SIG-M5 (cell line): ENCODE measurements around the gene RASSF3.
"Not testable (repeated sequence)": the region's sequence is repeated elsewhere in the genome, so short reads cannot be mapped to it uniquely, and the experiment has no call there.

Experiments
- DNase-seq: peaks from one replicate; lab custom pipeline; 2025; lab: John Stamatoyannopoulos, UW

Gene RASSF3

DNA sequence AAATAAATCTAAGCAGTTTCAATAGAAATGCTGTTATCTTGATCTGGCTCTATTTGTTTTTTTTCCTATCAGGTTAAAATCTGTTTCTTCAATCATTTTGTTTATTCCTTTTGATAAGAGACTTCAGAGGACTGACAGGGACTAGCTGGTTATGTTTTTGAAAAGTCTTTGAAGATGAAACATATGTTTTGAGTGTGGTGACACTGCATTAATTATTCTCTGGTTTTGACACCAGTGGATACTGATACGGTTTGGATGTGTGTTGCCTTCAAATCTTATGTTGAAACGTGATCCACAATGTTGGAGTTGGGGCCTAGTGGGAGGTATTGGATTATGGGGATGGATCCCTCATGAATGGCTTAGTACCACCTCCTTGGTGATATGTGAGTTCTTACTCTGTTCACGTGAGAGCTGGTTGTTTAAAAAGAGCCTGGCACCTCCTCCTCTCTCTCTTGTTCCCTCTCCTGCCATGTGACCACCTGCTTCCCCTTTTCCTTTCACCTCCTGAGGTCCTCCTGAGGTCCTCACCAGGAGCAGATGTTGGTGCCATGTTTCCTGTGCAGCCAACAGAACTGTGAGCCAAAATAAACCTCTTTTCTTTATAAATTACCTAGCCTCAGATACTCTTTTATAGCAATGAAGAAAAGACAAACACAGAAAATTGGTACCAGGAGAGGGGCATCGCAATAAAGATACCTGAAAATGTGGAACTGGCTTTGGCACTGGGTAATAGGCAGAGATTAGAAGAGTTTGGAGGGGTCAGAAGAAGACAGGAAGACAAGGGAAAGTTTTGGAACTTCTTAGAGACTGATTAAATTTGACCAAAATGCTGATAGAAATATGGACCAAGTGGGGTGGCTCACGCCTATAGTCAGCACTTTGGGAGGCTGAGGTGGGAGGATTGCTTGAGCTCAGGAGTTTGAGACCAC is 23.0 kb downstream of the RASSF3 start:
- DNase-seq = no peak

DNA sequence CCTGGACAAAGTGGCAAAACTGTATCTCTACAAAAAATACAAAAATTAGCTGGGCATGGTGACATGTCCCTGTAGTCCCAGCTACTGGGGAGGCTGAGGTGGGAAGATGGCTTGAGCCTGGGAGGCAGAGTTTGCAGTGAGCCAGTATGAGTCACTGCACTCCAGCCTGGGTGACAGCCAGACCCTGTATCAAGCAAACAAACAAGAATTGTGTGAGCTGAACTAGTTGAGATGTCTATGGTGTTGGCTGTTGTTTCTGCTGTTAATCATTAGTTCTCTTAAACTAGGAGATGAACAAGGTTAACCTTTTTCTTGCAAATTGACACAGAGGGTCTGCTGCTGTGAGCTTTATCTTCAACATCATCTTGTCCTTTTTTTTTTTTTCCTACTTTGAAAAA is 23.6 kb downstream of the RASSF3 start:
- no peak for DNase-seq

DNA sequence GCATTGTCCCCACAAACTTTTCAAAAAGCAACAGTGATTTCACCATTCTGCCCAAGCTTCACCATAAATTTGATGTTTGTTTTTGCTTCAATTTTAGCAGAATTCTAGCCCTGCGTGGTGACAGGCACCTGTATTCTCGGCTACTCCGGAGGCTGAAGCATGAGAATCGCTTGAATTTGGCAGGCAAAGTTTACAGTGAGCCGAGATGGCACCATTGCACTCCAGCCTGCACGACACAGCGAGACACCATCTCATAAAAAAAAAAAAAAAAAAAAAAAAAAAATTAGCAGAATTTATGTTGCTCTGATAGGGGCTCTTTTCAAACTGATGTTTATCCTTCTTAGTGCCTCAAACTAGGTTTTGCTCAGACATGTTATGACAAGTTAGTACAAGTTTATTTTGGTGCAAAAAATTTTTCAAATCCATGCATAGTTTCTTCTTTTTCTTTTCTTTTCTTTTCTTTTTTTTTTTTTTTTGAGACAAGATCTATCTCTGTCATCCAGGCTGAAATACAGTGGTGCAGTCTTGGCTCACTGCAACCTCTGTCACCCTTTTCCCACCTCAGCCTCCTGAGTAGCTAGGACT is 24.3 kb downstream of the RASSF3 start:
- DNase-seq = no peak

DNA sequence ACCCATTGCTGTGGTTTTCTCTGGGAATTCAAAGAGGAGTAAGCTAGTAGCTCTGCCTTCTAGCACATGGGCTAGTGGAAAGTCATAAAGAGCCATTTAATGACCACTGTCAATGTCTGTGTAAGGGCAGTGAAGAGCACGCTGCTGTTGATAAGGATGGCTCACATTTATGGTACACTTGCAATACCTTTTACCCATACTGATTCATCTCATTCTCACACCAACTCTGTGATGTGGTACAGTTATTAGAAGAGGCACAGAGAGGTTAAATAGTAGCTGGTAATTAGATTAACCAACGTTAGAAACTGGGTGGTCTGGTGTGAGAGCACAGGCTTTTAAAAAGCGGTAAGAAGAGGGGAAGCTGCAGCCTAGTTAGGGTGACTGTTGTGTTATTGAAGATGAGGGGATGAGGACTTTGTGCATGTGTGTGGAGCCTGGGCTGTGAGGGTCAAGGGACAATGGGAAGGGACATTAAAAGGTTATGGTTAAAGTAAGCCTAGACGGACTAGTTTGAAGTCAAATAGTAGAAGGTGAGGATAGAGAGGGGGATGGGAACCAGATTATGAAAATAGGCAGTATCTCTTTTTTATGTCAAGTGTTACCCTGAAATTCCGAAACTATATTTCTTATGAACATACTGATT is 25.2 kb downstream of the RASSF3 start:
- DNase-seq = no peak

DNA sequence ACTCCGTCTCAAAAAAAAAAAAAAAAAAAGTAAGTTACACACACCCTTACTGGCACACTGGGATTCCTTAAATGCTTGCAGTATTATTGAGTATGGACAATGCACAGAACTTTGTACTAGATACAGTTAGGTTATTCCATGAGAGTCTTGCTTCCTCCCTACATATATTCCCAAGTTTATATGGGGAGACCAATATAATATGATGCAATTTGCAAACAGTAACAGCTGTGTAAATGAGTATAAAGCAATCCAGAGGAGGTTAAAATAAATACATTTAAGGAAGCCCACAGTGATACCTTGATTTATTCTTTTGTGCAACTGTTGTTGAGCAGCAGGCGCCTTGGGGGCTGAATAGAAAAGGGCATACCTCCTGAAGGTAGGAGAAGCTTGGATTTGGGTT is 26.6 kb downstream of the RASSF3 start:
- DNase-seq = no peak

DNA sequence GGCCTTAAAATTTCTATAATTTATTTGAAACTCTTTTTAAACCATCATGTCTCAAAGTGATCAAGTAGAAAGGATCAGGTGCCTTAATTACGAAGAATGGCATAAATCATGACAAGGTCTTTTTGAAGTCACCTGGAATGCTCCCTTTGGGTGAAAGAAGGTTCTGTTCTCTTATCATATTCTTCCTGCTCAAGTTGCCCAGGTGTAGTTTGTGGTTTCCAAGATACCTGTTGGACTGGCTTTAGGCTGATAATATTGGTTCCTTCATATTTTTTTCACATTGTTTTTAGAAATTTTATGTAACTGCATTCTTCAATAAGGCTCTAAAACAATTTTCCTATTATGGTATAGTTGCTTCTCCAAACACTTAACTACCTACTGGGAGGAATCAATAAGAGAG is 29.2 kb downstream of the RASSF3 start:
- DNase-seq = no peak

DNA sequence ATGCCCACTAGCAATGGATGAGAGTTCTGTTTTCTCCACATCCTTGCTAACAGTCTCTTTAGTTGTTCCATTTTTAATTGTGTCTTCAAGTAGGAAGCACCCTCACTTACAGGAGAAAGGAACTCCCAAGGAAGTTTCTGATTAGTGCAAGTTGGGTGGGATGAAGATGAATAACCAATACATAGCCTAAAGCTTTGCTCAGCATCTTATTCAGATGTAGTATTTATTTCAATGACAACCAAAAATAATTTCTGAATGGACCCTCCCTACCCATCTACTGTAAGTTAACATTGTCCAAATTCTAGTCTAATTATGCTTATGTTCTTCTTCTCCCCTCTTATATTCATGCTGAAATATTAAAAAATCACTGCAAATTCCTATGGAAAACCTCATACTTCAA is 36.0 kb downstream of the RASSF3 start:
- no peak for DNase-seq

DNA sequence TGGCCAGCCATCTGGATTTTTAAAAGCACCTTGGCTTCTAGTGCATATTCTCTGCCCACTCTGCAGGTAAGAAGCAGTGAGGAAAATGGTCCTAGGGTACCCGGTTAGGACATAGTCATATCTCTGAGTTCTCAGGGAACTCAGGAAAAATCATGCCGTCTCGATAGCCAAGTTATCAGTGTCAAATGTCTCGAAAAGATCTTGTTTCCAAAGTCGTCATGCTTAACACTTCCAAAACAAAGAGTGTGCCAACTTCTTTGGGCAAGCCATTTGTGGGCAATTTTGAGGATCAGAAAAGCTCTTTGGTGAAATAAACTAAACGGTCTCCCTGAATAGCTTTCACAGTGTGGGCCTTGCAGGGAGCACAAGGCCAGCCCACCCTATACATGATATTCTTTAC is 39.2 kb downstream of the RASSF3 start:
- DNase-seq = no peak

DNA sequence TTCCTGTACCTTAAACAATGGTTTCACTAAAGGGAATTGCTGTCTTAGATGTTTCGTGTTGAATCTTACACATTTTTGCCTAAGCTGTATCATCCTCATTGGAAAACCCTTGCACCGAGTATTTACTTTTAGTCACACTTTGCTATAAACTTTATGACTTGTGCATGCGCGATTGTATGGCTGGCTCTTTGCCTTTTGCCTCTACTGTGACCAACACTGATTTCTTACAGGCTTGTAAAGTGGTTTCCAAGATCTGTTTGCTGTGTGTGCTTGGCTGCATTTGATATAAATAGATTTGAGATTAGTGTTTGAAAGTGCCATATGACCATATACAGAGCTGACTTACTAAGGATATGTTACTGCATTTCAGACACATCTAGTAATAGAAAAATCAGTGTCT is 40.5 kb downstream of the RASSF3 start:
- DNase-seq = no peak

DNA sequence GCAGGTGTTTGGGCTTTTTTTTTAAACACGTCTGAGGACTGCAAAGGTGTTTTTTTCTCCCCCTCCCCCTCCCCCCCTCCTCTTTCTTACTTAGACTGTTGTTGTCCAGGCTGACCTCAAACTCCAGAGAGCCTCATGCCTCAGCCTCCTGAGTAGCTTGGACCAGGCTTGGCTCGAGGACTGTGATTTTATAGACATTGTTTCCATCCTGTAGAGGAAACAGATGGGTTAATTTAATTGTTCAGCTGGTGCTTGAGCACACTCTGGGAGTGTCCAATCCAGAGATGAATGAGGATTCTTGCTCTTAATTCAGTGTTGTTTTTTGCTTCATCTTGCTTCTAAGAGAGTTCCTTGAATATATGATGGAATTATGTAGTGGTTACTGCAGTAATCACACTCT is 42.1 kb downstream of the RASSF3 start:
- DNase-seq = no peak

DNA sequence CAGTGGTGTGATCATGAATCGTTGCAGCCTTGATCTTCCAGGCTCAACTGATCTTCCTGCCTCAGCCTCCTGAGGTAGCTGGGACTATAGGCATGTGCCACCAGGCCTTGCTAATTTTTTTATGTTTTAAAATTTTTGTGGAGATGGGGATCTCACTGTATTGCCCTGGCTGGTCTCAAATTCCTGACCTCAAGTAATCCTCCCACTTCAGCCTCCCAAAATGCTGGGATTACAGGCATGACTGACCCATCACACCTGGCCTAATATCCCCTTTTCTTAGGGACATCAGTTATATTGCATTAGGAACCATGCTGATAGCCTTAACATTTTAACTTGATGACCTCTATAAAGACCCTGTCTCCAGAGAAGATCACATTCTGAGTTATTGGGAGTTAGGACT is 42.8 kb downstream of the RASSF3 start:
- no peak for DNase-seq

DNA sequence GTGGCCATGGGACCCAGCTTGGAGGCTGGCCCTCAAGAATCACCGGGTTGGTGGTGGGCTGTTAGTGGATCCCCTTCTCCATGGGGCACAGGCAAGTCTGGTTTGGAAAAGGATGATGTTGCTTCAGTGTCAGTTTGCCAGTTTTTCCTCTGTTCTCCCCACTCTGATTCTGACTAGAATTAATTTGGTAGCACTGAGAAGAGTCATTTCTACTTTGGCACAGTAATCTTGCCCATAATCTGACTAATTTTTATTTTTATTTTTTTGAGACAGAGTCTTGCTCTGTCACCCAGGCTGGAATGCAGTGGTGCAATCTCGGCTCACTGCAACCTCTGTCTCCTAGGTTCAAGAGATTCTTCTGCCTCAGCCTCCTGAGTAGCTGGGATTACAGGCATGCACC is 43.6 kb downstream of the RASSF3 start:
- DNase-seq = not testable (repeated sequence)

DNA sequence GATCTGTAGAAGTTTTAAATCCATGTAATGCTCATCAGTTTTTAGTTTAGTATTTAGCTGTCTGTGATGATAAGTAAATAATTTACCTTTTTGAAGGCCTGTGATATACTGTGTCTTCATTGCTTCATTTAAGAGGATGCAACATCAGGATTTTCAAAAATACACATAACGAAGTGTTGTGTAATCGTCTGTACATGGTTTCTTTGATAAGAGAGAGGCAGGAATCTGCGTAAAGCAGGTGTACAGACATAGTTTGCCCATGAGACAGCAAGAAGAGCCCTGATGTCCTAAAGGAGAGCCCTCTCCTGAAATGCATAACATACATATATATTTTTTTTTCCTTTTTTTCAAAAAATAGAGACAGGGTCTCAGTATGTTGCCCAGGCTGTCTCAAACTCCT is 44.8 kb downstream of the RASSF3 start:
- no peak for DNase-seq

DNA sequence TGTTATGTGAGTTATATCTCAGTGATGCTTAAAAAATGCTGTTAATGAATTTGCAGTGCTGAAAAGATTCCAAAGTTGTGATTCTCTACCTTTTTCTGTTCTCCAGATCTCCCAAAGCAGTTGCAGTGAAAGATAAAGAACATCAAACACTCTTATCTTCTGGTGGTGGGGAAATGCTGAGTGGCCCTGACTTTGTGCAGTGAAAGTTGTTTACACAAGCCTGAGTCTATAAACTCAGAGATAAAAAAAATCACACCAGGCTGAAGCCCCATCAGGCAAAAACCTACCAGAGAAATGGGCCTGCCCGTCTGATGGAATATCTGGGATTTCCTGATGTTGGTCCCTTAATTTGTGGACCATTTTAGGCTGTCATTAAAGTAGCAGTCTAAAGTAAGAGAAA is 46.1 kb downstream of the RASSF3 start:
- DNase-seq = no peak

DNA sequence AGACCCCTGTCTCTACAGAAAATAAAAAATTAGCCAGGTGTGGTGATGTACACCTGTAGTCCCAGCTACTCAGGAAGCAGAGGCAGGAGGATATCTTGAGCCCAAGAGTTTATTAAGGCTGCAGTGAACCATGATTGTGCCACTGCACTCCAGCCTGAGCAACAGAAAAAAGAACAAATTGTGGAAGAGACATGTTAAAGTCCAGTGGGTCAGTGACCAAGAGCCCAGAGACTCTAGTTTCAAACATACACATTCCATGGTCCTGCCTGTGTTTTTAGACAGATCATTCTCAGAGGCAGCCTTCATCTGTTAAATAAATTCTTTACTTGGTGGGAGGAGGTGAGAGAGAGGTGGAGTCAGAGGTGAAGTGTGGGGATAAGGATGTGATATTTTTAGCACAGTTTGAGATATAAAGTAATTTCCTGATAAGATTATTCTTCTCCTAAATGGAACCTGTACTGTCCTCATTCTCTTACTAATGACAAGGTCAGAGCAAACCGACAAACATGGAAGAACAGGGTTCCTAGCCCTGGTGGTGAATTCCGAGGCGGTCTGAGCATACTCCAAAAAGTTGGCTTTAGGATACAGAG is 48.7 kb downstream of the RASSF3 start:
- DNase-seq = no peak

DNA sequence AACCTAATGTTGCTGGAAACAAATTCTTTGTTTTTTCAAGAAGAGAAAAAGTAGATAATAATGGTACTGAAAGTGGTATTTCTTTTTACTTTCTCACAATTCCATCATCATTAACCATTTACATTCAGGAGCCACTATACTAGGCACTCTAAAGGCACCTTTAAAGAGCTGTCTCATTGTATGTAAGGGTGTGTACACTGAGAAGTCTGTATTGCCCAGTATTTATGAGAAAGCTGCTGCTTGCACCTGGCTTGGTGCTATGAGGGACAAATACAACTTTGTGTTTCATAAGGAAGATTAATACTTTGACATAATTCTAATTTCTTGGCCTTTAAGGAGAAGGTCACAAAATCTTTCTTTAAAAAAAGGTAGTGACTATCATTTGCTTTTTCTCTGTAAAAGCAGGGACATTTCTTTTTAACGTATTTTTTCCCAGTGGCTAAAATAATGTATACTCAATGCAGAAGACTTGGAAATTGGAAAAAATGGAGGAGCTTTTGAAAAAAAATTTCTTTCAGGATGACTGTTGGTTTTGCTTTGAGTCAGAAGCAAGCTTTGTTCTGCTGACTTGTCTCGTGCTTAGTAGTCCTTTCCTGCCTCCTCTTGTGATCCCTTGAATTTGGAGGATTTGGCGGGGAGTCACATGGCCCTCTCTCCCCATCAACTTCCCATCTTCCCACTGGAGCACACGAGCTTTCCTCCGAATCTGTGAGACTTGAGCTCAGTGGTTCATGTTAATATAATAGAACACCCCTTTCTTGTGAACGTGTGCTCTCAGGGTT is 50.1 kb downstream of the RASSF3 start:
- no peak for DNase-seq

DNA sequence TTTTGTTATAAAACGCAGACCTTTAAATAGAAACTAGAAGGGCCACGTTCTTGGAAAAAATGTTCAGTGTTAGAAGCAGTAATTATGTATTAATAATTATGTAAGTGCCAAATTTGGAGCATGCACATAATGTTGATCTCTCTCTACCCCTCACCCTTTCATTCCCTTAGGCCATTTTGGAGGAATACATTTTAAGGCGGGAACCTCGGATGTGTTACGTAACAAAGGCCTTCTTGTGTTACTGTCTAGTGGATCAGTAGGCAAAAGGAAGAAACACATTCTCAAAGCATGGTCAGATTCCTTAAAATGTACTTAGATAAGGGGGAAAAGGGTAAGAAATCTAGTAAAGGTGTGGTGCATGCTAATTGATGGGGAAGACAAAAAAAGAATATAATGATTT is 52.7 kb downstream of the RASSF3 start:
- no peak for DNase-seq

DNA sequence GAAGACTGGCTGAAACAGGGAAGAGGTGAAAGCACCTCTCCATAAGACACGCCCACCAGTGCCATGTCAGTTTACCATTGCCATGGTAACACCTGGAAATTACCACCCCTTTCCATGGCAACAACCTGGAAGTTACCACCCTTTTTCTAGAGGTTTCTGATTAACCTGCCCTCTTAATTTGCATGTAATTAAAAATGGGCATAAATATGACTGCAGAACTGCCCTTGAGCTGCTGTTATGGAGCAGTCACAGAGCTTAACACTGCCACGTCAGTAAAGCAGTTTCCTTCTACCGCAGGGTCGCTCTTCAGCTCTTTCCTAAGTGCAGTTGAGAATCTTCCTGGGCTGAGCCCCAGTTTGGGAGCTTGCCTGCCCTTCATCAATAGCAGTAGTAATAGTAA is 55.2 kb downstream of the RASSF3 start:
- DNase-seq = no peak

DNA sequence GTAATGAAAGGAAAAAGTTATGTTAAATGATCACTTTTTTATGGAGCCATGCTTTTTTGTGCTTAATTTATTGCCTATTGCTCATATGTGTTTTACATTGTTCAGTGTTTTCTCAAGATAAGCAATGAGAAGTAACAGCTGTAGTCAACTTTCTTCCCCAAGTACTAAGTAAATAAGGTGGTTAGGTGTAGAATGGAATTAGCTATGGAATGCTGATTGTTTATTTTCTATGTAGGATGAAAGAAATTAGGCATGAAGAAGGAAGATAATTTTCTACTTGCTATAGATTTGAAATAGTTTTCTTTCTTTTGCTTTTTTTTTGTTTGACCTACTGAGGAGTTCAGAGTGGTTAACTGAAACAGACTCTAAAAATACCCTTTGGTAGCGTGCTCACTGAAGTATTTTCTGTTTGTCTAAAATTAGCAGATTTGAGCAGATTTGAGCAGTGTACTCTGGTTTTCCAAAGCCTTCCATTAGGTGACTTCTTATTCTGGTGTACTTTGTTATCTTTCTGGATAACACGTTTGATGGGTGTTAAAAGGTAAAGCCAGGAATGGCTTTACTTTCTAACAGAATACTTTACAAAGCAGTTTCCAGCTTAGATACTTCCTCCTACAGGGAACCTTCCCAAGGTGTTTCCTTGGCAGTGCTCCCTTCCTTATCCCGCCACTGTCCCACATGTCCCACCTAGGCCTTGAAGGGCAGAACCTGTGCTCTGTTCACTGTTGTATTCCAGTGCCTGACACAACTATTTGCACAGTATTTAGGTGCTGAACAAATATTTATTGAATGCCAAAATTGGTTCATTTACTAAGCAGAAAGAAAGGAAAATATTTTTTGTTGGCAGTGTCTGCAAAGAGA is 56.0 kb downstream of the RASSF3 start:
- no peak for DNase-seq

DNA sequence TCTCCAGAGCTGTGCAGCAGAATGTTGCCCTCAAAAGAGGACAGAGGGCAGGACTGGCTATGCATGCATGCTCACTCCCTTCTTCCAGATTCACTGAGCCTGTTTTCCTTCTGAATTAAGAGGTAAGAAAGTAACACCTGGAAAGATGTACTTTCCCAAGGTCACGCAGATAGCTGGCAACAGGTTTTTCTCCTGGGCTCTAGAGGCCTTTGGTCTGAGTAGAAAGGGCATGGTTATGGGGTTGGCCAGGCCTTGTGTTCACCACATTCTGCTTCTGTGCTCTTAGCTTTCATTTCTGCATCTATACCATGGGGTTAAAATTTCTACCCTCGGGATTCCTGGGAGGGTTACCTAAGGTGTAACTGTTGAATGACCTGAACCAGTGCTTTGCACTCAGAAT is 57.5 kb downstream of the RASSF3 start:
- no peak for DNase-seq

DNA sequence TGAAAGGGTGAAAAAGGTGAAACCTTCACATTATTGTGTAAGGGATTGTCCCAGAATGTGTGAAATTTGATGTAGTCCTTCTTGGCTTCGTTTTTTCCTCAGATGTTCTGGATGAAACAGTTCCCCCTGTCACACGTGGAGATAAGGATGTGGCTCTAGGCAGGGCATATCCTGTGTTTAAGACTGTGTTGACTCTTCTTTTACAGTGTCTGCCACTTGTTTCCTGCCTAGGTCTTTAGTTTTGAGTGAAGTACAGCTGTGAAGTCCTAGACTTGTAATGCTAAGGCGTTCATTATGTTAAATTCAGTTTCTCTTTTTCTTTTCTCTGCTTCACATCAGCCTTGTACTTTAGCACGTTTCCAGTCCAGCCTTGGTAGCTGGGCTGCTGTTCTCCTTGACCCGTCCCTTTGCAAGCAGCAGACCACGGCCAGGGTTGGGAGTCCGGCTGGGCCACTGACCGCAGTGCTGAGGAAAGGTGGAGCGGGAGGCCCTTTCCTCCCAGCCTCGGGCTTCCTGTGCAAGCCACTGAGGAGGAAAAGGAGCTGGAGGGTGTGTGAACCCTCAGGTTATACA is 59.1 kb downstream of the RASSF3 start:
- no peak for DNase-seq
